Activated T-cell treated with anti-CD3 and anti-CD28 coated beads, Interleukin-2, amount 50 U/mL, for 48 hours (primary cell): ENCODE data around the gene C10orf67.
"Not testable (repeated sequence)": the region's sequence is repeated elsewhere in the genome, so short reads cannot be mapped to it uniquely, and the experiment has no call there.

Source experiments
- DNase-seq, 2 experiments: peaks; one replicate each; pipeline ENCODE4 v3.0.0-alpha.2; 2020

C10orf67 gene

GRCh38 chr10:23362069-23362830, 17.7 kb upstream of the C10orf67 start:
- no peak for DNase-seq

GRCh38 chr10:23361665-23362064, 17.1 kb upstream of the C10orf67 start:
- no peak for DNase-seq

- DNase-seq = no peak
These were observed 15.2 kb upstream of the C10orf67 start for GRCh38 chr10:23359692-23360380.

- DNase-seq = no peak
These were observed 13.8 kb upstream of the C10orf67 start for GRCh38 chr10:23358357-23358756.

- no peak for DNase-seq
These were observed 10.2 kb upstream of the C10orf67 start for GRCh38 chr10:23354630-23355279.

GRCh38 chr10:23351926-23352519, 7.4 kb upstream of the C10orf67 start:
- DNase-seq = no peak

GRCh38 chr10:23350706-23351105, 6.1 kb upstream of the C10orf67 start:
- not testable (repeated sequence) for DNase-seq

DNA sequence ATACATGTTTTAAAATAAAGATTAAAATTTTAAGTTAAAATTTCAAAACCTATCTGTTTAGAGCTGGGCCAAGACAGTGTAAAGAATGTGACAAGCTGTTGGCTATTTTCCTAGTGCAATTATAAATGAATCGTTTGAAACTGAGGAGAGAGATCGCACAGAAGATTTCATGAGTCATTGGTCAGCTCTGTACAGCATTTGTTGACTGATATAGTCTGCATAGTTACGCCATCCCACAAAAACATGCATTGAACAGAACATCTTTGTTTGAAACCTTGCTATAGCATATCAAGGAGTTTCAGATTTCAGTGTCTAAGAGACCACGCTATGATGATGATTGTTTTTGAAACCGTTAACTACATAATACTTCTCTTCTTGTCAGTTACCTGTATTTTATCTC, 1.3 kb upstream of the C10orf67 start:
- no peak for DNase-seq

GRCh38 chr10:23343591-23344240, 881 bp downstream of the C10orf67 start:
- DNase-seq = peak; percentile 69 to 76

DNA sequence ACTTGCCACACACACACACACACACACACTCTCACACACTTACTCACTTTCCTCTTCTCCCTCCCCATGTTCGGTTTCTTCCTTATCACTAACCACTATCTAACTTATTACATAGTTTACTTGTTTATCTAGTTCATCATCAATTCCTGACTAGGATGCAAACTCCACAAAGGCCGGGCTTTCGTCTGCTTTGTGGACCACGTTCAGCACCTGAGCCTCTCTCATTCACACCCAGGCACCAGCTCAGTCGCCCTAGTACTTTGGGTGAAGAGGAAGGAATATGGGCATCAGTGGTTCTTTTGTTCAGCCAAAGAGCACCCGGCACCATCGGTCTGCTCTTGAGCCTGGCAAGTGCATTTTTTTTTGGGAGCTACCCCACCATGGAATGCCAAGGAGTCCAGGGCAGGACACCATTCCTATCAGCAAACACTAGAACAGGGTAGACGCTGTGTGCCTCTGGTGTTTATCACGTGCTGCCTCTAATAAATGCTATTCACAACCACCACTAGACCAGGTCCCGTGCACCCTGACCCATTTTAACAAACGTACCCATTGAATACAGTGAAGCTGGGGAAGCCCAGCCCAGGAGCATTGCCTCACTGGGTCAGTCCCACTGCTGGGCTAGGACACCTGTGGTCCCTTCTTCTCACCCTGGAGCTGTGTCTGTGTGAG, 2.2 kb downstream of the C10orf67 start:
- DNase-seq = no peak

DNA sequence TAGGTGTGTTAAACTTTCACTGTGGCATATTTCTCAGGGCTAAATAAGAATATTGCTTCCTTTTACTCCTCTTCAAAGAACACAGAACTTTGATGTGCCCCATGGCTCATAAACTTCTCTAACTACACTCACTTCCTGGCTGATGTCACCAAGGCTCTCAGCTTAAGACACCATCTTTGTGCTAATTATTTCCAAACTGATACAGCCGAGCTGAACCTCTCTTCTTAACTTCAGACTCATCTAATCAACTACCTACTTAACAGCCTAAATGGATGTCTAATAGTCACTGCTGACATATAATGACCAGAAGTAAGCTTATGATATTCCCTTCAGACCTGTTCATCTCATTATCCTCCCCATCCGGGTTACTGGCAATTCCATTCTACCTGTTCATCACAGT, 3.6 kb downstream of the C10orf67 start:
- no peak for DNase-seq

- DNase-seq = no peak
These were observed 4.2 kb downstream of the C10orf67 start for GRCh38 chr10:23340354-23340753.

- DNase-seq = no peak
These were observed 5.7 kb downstream of the C10orf67 start for GRCh38 chr10:23338886-23339285.

- no peak for DNase-seq
These were observed 6.3 kb downstream of the C10orf67 start for GRCh38 chr10:23338155-23338828.

DNA sequence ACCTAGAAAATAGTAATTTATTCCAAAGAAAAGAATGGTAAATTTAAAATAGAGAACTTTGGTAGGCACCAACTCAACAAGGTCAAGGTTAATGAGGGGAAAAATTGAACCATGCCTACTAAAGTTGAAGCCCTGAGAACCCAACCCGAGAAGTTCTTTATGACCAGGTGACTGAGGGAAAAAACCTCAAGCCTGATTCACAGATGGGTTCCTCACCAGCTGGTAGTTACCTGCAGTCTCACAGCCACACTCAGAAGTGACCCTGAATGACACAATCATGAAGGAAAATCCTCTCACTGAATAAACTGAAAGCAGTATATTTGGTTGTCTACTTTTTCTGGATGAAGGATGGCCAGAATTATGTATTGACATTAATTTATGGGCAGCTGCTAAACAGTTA, 7.0 kb downstream of the C10orf67 start:
- no peak for DNase-seq

GRCh38 chr10:23331567-23332301, 12.9 kb downstream of the C10orf67 start:
- no peak for DNase-seq

DNA sequence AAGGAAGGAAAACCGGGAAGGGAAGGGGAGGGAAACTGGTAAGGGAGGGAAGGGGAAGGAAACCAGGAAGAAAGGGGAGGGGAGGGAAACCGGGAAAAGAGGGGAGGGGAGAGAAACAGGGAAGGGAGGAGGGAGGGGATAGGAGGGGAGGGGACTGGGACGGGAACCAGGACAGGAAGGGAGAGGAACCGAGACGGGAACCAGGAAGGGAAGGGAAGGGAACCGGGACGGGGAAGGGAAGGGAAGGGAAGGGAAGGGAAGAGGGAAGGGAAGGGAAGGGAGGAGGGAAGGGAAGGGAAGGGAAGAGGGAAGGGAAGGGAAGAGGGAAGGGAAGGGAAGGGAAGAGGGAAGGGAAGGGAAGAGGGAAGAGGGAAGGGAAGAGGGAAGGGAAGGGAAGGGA, 13.6 kb downstream of the C10orf67 start:
- DNase-seq = no peak

- no peak for DNase-seq
These were observed 17.9 kb downstream of the C10orf67 start for GRCh38 chr10:23326544-23327307.

- DNase-seq = no peak
These were observed 19.5 kb downstream of the C10orf67 start for GRCh38 chr10:23325132-23325531.

- DNase-seq = no peak
These were observed 20.2 kb downstream of the C10orf67 start for GRCh38 chr10:23324351-23324750.
